ENCODE data around the gene CELF2.

Gene CELF2

DNA sequence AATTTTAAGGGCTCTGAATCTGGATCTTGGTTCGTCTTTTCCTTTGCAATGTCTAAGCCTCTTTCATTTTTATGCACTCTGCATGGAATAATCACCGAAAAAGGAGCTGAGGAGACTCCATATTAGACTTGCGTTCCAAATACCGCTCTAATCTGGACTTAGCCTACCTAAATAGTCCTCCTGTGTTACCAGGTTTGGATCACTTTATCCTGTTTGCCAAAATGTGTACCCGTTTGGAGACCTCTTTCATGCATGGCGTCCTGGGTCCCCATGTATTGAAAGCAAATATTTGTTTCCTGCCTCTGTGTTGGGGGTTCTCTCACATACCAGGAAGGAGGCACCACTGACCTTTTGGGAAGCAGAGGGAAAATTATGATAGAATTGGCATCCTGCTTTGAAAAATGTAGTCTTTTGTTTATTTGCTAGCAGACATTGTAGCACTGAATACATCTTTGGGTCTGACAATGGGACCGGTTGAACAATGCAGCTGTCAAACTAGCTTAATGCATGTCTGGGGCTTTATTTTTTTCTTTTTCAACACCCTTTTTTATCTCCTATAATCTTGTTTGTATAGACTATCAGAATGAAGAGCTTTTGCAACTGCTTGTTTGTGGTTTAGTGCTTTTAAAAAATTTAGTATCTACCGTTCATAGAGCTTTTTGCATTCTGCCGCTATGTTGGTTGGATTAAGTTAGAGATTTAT lies 11.8 kb upstream of the CELF2 start:
- Histone ChIP-seq H3K9me2 (replicated peaks; ENCODE audit: insufficient read depth, low read length) (no peaks in the 10 kb centered on the region), H3K9ac (ENCODE audit: low read length) (no peak overlapping the region), H3K36me3 (ENCODE audit: low read length) (no peaks in the 10 kb centered on the region), H4K20me1 (ENCODE audit: low read depth, low read length) (no peaks in the 10 kb centered on the region), H3K9me3 (ENCODE audit: insufficient read depth, low read length) (no peaks in the 10 kb centered on the region), H3K79me2 (ENCODE audit: insufficient read depth, low read length) (no peaks in the 10 kb centered on the region), H3K4me2 (ENCODE audit: low read depth, low read length, poor library complexity, severe bottlenecking) (no peak overlapping the region), H3K27ac (ENCODE audit: low read depth, low read length) (no peak overlapping the region), H3F3A (ENCODE audit: insufficient read depth) (no peaks in the 10 kb centered on the region), H2AFZ (ENCODE audit: low read depth, low read length, severe bottlenecking) (no peak overlapping the region), H3K4me3 (ENCODE audit: insufficient read depth, low read length, poor library complexity, severe bottlenecking) (no peak overlapping the region), H3K27me3 (ENCODE audit: low read length) (no peaks in the 10 kb centered on the region)
- TF ChIP-seq EZH2phosphoT487 (conservative IDR thresholded peaks at IDR 0.05; ENCODE audit: low read length) = no peak
- TF ChIP-seq CTCF (IDR thresholded peaks at IDR 0.05; ENCODE audit: insufficient read depth, low read length, poor library complexity, severe bottlenecking) = no peak

DNA sequence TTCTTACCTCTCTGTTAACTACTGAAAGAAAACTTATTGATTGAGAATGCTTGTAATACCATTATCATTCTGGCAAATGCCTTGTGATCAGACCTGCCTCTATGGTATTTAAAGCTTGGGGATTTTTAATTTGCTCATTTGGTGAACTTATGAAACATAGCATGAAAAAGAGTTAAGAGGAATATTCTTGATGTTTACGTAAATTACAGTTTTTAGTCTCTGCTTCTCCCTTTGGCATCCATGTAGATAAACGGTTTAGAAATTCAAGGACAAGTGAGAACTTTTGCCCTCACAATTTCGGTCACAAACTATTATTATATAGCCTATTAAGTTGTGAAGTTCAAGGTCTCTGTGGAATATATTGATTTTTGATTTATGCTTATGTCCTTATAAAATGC lies 11.2 kb upstream of the CELF2 start:
- H3K79me2 ChIP-seq (ENCODE audit: insufficient read depth, low read length) = no peaks in the 10 kb centered on the region
- H3K36me3 ChIP-seq (ENCODE audit: low read length) = no peaks in the 10 kb centered on the region
- no peak overlapping the region for H3K4me2 ChIP-seq (ENCODE audit: low read depth, low read length, poor library complexity, severe bottlenecking)
- H2AFZ ChIP-seq (ENCODE audit: low read depth, low read length, severe bottlenecking) = no peak overlapping the region
- no peaks in the 10 kb centered on the region for H3F3A ChIP-seq (ENCODE audit: insufficient read depth)
- TF ChIP-seq EZH2phosphoT487 (conservative IDR thresholded peaks at IDR 0.05; ENCODE audit: low read length) = no peak
- TF ChIP-seq CTCF (IDR thresholded peaks at IDR 0.05; ENCODE audit: insufficient read depth, low read length, poor library complexity, severe bottlenecking) = no peak
- H4K20me1 ChIP-seq (ENCODE audit: low read depth, low read length) = no peaks in the 10 kb centered on the region
- no peaks in the 10 kb centered on the region for H3K9me2 ChIP-seq (replicated peaks; ENCODE audit: insufficient read depth, low read length)
- no peaks in the 10 kb centered on the region for H3K9me3 ChIP-seq (ENCODE audit: insufficient read depth, low read length)
- no peak overlapping the region for H3K27ac ChIP-seq (ENCODE audit: low read depth, low read length)
- H3K4me3 ChIP-seq (ENCODE audit: insufficient read depth, low read length, poor library complexity, severe bottlenecking) = no peak overlapping the region
- no peaks in the 10 kb centered on the region for H3K27me3 ChIP-seq (ENCODE audit: low read length)
- no peak overlapping the region for H3K9ac ChIP-seq (ENCODE audit: low read length)

DNA sequence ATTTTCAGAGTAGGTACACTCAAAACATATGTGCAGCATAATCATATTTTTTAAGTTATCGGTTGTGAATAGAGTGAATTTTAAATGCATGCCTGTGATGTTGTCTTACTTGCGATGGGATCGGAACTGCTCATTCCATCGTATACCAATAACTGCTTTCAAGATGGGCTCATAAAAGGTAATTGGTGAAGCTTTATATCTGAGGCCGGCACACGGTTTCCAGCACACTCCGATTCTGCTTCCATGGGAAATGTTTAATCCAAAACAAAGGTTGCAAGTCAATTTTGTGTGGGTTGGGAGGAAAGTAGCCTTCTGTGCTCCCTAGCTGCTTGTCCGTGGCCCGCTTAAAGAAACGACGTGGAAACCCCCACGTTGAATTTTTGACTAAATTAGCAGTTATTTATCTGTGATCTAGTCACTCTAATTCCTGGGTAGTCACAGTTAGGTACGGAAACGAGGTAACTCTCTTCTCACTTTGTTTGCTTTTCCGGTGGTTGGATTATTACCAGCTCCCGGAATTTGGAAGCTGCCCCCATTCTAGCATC lies 10.1 kb upstream of the CELF2 start:
- TF ChIP-seq CTCF (IDR thresholded peaks at IDR 0.05; ENCODE audit: insufficient read depth, low read length, poor library complexity, severe bottlenecking) = no peak
- TF ChIP-seq EZH2phosphoT487 (conservative IDR thresholded peaks at IDR 0.05; ENCODE audit: low read length) = no peak
- H3K9me3 ChIP-seq (ENCODE audit: insufficient read depth, low read length) = no peaks in the 10 kb centered on the region
- H2AFZ ChIP-seq (ENCODE audit: low read depth, low read length, severe bottlenecking) = no peak overlapping the region
- no peak overlapping the region for H3K4me2 ChIP-seq (ENCODE audit: low read depth, low read length, poor library complexity, severe bottlenecking)
- no peaks in the 10 kb centered on the region for H3K79me2 ChIP-seq (ENCODE audit: insufficient read depth, low read length)
- no peaks in the 10 kb centered on the region for H3K36me3 ChIP-seq (ENCODE audit: low read length)
- H3K27me3 ChIP-seq (ENCODE audit: low read length) = no peaks in the 10 kb centered on the region
- H4K20me1 ChIP-seq (ENCODE audit: low read depth, low read length) = no peaks in the 10 kb centered on the region
- no peak overlapping the region for H3K9ac ChIP-seq (ENCODE audit: low read length)
- no peak overlapping the region for H3K4me3 ChIP-seq (ENCODE audit: insufficient read depth, low read length, poor library complexity, severe bottlenecking)
- H3K27ac ChIP-seq (ENCODE audit: low read depth, low read length) = no peak overlapping the region
- no peaks in the 10 kb centered on the region for H3K9me2 ChIP-seq (replicated peaks; ENCODE audit: insufficient read depth, low read length)
- H3F3A ChIP-seq (ENCODE audit: insufficient read depth) = no peaks in the 10 kb centered on the region

Data from SU-DHL-6 (cell line).